ENCODE results near the gene DDR1.

Gene DDR1

GRCh38 chr6:30891816-30892538 is 7.7 kb downstream of the DDR1 start:
- ChIA-PET POLR2A (ENCODE audit: low non-redundant PET) (no interaction called here), CTCF (interaction anchor here (0.6 kb wide), 1 partner anchor 39 kb away, joined by 3 read pairs; no protein-coding TSS in a partner anchor)
- no peak for TF ChIP-seq CTCF (conservative IDR thresholded peaks at IDR 0.05; ENCODE audit: low read depth)
- peak overlapping the region; percentile 84 for H3K27ac ChIP-seq
- DNase-seq (ENCODE audit: low spot score): no peak

- no peak for DNase-seq (ENCODE audit: low spot score)
- ChIA-PET POLR2A (ENCODE audit: low non-redundant PET) (no interaction called here), CTCF (no interaction called here)
- TF ChIP-seq CTCF (conservative IDR thresholded peaks at IDR 0.05; ENCODE audit: low read depth): no peak
- peak overlapping the region; percentile 37 for H3K27ac ChIP-seq
Observed at GRCh38 chr6:30893001-30893591, 8.8 kb downstream of the DDR1 start.

GRCh38 chr6:30893666-30894065 is 9.3 kb downstream of the DDR1 start:
- TF ChIP-seq CTCF (conservative IDR thresholded peaks at IDR 0.05; ENCODE audit: low read depth): no peak
- ChIA-PET CTCF (no interaction called here), POLR2A (ENCODE audit: low non-redundant PET) (no interaction called here)
- DNase-seq (ENCODE audit: low spot score): no peak
- H3K27ac ChIP-seq: peak overlapping the region; percentile 37

GRCh38 chr6:30894381-30894780 is 10.1 kb downstream of the DDR1 start:
- ChIA-PET POLR2A (ENCODE audit: low non-redundant PET) (no interaction called here), CTCF (no interaction called here)
- H3K27ac ChIP-seq: peak overlapping the region; percentile 37; the same call in 1 of the 2 replicates
- TF ChIP-seq CTCF (conservative IDR thresholded peaks at IDR 0.05; ENCODE audit: low read depth): no peak
- no peak for DNase-seq (ENCODE audit: low spot score)

- POLR2A ChIA-PET (ENCODE audit: low non-redundant PET): no interaction called here
- no peak overlapping the region for H3K27ac ChIP-seq
- no peak for TF ChIP-seq CTCF (conservative IDR thresholded peaks at IDR 0.05; ENCODE audit: low read depth)
- no peak for DNase-seq (ENCODE audit: low spot score)
- CTCF ChIA-PET: no interaction called here
Observed at GRCh38 chr6:30894935-30895334, 10.6 kb downstream of the DDR1 start.

- peak overlapping the region; percentile 22 for H3K27ac ChIP-seq
- no peak for TF ChIP-seq CTCF (conservative IDR thresholded peaks at IDR 0.05; ENCODE audit: low read depth)
- POLR2A ChIA-PET (ENCODE audit: low non-redundant PET): no interaction called here
- DNase-seq (ENCODE audit: low spot score): no peak
- CTCF ChIA-PET: no interaction called here
Observed at GRCh38 chr6:30895343-30895742, 11.0 kb downstream of the DDR1 start.
